NCI-H146 treated with DMSO at 0.1 percent for 48 hours (cell line): Measurements from ENCODE around the gene DIPK1A.

ENCODE experiments used
- DNase-seq: peaks from one replicate; lab custom pipeline; 2025; ENCODE audit not compliant: unreplicated experiment; lab: John Stamatoyannopoulos, UW

DIPK1A gene

DNA sequence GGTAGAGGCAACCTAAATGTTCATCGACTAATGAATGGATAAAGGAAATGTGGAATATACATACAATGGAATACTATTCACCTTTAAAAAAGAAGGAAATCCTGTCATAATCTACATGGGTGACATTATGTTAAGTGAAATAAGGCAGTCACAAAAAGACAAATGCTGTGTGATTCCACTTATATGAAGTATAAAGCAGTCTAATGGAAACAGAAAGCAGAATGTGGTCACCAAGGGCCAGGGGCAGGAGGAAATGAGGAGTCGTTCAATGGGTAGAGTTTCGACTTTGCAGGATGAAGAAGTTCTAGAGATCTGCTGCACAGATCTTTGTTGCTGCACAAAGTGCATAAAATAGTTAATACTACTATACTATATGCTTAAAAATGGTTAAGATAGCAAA is 7.8 kb downstream of the DIPK1A start:
- no peak for DNase-seq

DNA sequence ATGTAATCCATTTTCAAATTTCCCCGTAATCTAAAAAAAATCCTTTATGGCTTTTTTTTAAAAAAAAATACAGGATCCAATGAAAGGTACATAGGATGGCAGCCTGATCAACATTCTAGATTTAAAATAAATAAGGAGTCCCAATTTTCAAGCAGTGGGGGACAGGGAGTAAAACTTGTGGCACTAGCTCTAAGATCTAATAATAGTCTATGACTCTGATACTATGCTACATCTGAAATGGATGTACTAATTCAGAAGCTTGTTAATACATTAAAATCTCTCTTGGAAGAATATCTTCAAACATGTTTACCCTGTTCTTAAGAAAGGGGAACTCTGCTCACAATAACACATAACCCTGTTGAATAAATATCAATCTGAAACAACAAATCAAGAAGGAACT is 8.5 kb downstream of the DIPK1A start:
- DNase-seq, result no peak

DNA sequence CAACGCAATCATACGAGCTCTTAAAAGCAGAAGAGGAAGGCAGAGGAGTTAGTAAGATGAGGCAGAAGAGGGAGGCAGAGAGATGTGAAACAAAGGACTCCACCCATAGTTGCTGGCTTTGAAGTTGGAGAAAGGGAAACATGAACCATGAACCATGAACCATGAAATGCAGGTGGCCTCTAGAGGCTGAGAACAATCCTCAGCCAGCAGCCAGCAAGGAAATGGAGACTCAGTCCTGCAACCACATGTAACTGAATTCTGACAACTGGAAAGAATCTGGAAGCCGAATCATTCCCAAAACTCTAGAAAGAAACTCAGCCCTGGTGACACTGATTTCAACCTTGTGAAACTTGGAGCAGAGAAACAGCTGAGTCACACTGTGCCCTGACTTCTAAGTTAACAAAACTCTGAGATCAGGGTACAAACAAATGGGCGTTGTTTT is 10.1 kb downstream of the DIPK1A start:
- no peak for DNase-seq

DNA sequence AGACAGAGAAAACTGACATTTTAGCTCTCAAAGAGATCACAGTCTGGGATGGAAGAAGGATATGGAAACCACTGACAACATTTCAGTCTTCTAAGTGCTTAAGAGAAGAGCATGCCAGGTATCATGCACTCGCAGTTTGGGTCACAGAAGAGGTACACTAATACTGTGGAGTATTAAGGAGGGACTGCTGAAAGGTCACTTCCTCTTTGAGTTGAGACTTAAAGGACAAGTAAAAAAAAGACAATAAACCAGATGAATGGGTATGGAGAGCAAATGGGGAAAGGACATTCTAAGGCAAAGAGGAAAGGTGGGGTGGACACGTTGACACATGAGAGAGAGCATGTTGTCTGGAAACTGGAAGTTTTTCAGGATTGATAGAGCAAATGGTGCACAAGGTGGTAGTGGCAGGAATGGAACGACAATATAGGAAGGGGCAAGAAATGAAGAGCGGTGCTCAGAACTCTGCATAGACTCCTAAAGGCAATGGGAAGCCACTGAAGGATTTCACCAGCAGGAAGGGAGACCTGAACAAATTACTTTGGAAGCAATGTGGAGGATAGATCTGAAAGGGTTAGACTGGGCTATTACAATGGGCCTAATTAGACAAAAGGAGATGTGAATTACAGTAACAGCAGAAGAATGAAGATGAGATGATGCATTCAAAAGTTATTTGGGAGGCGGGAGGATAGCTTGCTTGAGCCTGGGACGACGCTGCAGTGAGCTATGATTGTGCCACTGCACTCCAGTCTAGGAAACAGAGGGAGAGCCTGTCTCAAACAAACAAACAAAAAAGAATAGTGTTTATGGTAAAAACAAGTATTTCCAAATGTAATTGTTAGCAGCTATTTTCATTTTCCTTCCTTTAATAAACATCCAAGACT is 11.1 kb downstream of the DIPK1A start:
- DNase-seq, result no peak

DNA sequence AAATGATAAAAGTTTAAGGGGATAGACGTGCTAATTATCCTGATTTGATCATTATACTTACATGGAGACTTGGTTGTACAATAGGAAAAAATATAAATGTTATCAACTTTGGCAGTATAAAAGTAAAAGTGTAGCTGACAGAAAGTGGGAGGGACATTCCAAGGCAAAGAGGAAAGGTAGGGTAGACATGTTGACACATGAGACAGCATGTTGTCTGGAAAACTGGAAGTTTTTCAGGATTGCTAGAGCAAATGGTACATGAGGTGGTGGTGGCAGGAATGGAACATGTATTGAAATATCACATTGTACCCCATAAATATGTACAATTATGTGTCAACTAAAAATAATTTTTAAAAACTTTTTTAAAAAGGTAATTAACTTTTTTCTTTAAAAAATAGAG is 13.2 kb downstream of the DIPK1A start:
- no peak for DNase-seq

DNA sequence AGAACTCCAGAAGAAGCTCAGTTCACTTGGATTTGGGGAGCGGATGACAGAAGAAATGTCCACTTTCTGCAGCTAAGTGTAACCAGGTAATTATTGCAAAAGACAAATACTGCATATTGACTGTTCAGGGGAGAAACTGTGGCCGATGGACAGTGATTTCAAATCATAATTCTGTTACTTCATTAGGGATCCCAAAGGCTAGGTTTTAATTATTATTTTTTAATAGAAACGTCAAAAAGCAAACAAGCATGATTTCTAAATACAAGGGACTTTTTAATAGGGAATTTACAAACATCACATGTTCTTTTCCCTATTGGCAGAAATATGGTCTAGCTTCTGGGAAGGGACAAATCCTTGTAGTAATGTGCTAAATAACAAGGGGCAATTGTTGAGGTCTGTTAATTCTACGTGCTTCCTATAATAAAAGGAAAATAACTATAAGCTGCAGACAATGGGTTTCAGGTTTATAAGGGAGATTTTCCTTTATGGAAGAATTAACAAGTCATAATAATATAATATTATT is 15.5 kb downstream of the DIPK1A start:
- DNase-seq, result no peak

DNA sequence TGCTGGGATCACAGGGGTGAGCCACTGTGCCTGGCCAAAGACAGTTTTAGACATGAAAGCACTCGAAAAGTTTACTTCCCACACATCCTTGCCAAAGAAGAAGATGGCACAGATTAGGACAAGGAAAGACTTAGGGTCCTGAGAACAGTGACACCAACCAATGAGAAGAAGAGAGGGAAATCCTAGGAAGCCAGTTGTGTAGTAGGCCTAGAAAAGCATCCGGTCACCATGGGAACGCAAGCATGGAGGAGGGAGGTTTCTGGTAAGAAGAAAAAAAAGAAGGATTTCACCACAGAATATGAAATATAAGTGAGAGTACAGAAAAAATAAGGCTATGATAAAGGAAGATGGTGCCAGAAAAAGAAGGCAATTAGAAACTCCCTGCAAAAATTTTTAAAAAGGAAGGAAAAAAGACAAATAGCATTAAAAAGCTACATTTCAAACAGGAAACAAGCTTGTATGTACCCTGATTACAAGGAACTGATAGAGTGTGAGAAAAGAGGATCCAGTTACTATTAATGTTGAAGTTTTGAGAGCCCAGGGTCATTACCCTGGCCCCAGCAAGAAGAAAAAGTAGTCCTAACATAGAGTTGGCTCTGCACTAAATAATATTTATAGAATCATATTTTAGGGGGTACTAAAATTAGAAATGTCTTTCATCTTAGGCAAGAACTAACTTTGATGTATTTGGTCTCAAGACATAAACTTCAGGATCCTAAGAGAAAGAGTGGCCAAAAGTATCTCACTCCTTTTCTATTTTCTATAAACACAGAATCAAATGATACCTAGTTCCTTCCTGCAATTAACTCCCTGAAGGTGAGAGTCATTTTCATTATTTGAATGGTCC is 16.1 kb downstream of the DIPK1A start:
- no peak for DNase-seq

DNA sequence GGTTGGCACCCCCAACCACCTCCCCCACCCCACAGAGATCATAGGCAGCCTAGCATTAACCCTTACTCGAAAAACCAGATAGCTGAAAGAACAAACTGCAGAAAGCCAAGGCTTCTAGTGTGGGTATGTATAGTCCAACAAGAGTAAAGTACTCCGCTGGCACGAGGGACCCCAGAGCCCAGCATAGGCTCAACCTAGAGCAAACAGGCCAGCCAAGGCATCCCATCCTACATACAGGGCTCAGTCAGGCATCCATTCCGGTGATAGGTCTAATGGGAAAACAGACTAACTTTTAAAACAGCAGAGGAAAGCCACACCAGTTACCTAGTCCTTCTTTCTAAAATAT is 17.8 kb downstream of the DIPK1A start:
- DNase-seq, result no peak

DNA sequence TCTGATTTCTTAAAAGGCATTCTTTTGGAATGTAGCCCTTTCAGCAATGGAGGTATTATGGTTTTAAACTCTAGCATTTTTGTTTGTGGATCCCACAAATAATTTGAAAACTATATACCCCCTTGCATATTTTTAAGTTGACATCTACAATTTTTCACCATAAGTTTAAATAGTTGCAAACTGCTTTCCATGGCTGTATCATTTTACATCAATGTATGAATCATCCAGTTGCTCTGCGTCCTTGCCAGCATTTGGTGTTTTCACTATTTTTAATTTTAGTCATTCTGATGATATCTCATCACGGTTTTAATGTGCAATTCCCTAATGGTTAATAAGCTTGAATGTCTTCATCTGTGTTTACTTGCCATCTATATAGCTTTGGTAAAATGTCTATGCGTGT is 20.7 kb downstream of the DIPK1A start:
- no peak for DNase-seq

DNA sequence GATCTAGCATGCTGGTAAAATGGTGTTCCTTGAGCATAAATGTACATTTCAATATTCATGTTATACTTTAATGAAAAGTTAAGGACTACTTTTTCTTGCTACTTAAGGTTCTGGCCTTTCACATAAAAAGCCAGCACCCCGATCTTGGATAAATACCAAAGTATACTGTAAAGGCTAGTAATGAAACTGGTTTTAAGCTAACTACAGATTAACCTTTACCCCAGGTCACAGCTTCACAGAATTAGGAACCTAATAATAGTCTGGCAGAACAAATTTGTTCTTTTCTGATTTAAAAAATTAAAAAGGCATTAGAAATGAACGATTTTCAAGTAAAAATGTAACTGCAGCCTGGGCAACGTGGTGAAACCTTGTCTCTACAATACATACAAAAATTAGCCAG is 23.5 kb downstream of the DIPK1A start:
- no peak for DNase-seq

DNA sequence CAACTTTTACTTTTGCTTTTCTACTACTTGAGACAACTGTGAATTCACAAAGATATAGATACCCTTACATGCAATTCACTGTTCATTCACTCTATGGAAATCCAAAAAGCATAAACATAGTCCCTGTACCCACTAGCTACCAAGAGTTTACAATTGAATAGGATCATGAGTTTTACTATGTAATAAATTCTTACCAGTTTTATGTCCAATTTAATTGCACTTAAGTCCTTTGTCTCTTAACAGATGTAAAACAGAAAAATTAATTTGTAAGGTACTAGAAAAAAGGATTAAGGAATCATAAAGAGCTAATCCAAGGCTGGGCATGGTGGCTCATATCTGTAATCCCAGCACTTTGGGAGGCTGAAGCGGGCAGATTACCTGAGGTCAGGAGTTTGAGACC is 24.4 kb downstream of the DIPK1A start:
- no peak for DNase-seq

DNA sequence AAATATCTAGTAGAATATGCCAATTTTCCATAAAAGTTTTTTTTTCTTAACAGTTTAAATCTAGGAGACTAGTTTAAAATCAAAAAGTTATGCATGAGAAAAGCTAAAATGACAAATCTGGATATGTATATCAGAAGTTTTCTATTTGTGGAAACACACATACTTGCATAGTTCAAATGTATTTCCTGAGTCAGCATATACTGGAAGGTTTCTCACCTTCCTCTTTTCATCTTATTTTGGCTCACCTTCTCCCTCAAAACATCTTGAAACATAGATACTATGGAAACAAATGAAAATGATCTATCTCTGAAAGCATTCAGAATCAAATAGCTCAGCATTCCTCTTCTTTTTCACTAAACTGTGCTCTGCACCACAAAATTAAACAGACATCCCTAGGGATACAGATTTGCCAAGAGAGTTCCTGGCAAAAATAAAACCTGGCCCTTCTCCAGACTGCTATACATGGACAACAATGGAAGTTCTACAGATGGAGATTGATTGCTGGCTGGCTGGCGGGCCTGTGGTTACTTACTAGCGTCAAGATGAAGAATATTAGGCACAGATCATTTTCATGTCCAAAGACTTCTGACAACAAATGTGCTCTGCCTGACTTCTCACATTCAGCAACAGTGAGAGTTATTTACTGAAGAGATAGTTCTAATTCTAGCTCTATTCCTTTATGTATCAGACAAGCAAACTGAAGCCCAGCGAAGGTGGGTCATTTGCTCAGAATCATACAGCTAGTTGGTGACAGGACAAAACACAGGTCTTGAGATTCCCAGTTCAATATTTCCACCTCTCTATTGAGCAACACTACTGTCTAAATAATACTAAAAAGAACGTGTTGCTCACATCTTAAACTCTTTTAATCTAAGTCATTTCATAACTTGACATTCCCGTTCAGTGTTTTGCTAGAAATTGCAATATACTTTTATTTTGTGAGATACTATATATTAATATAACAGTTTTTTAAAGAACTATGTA is 26.6 kb downstream of the DIPK1A start:
- DNase-seq, result no peak

DNA sequence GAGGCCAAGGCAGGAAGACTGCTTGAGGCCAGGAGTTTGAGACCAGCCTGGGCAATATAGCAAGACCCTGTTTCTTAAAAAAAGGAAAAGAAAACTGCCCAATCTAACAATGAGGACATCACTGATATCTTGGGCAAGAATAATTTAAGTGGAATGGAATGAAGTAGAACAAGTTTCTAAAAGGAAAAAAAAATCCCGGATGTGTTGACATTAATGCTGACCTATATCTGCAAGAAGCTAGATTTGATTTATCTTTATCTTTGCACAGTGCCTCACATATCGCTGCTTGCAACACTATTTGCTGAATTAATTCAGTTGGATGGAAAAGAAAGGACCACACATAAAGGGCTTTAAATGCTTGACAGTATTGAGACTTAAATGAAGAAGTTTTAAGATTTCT is 27.8 kb downstream of the DIPK1A start:
- DNase-seq, result no peak

DNA sequence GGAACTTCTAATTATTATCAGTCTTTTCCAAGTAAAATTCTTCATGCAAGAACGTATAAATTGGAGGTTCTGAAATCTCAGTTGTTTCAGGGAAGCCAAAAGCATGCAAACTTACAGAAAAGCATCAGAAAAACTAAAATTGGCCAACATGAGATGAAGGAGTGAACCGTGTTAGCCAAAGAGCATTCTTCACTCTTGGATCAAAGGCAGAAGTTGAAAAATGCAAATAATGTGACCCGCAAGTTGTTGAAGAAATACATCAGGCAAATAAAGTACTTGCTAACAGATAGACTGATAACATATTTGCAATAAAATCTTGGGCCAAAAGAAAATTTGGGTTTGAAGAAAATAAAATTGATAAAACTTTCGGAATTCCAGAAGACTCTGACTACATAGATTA is 29.6 kb downstream of the DIPK1A start:
- no peak for DNase-seq

DNA sequence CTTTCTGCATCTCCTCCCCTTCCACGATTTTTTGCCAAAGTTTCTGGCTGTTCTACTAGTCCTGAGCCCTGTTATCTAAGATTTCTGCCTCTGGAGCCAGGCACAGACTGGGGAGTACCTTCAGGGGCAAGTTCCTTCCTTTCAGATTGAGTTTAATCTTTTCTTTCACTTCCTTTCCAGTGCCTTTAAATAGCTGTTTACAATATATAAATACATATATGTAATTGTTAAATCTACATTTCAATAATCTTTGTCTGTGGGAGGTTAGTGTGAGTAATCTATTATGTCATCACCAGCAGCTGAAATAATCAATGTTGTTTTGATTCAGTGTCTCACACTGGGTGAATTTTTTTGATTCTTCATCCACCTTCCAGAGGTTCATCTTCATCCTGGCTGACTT is 31.8 kb downstream of the DIPK1A start:
- DNase-seq, result no peak

DNA sequence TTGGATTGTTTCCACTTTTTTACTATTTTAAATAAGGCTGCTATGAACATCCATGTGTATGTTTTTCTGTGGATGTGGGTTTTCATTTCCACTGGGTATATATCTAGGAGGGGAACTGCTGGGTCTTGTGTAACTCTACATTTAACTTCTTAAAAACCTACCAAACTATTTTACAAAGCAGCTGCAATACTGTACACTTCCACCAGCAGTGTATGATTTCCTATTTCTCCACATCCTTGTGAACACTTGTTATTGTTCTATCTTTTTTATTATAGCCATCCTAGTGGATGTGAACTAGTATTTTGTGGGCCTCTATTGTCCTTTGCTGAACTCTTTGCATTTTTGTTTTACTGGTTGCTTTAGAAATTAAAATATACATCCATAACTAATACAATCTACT is 33.4 kb downstream of the DIPK1A start:
- no peak for DNase-seq

DNA sequence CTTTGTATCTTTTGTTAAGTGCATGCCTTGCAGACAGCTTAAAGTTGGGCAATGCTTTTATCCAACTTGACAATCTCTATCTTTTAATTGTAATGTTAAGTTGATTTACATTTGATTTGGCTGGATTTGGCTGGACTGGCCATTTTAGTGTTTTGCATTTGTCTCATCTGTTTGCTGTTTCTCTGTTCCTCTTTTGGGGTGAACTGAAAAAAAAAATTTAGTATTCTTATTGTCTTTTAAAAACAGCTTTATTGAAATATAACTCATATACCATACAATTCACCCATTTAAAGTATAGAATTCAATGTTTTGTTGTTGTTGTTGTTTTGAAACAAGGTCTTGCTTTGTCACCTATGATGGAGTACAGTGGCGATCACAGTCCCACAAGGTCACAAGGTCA is 34.4 kb downstream of the DIPK1A start:
- DNase-seq, result no peak

DNA sequence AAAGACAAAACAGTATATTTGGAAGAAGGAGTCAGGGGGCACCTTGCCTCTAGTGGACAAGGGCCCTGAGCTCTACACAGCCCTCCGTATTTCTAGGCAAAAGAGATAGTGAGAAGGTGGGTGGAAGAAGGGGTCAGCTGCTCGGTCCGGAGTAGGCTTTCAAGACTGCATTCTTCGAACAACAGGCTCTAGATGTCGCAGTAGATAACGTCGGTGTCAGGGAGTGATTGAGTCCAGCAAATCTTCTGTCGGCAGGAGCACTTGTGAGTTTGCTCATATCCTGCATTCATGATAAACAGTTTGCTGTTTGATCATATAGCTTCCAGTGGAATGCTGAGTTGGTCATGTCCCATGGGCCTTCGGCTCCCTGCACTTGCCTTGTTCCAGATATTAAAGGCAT is 36.8 kb downstream of the DIPK1A start:
- DNase-seq, result no peak

DNA sequence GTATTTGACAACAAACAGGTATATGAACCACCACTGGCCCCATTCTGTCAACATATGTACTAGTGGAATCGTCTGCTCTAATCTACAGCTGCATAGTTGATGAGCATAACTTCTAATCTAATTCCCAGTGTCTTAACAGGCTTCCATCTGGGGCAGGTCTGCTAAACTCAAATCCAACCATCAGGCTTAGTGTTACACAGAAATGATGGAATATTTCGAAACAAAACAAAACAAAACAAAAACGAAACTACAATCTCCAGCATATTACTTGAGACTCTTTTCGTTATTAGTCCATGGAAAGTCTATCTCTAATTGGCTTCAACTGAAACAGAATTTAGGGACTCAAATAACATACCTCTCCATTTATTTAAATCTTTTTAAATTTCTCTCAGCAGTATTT is 37.6 kb downstream of the DIPK1A start:
- no peak for DNase-seq

DNA sequence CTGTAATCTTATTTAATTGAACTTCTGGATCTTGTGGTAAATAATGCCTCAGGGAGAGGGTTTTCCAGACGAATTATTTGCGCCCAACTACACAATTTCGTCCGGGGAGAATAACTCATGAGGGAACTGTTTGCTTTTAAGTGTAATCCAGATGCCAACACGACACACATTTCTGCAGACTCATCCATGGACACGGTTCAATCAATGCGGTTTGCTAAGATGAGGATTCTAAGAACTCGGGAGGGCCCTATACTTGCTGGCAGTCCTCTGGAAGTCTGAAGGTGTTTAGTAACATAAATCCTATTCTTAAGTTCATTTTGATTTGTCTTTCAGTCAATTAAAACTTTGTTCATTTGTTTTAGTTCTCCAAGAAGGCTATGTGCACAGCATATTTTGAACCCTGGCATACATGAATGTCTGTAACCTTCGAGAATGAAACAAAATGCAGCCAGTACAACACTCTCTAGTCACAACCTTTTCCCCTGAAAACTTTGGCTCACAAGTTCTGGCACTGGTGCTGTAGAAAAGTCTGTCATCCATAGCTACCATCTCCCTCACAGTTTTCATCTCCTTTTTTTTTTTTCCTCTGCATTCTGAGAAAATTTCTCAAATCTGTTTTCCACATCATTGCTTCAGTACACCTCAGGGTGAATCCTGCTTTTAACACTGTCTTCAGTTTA is 38.8 kb downstream of the DIPK1A start:
- no peak for DNase-seq
